Hepatocyte (in vitro differentiated cells): ENCODE measurements around the gene TCN2. TPM values are rescaled to one million over a fixed set of nuclear protein-coding genes. Genes with fewer than 3 reads are reported as not detected.

Experiments
- DNase-seq: peaks from one replicate; pipeline ENCODE4 v3.0.0-alpha.2; 2016; ENCODE audit warnings: low spot score
- H2AFZ ChIP-seq: fragments of 200-600 bp; sonication (generic); 2 replicates; pipeline ENCODE4 v1.6.0; 2016; ENCODE audit warnings: antibody characterized with exemption, mild to moderate bottlenecking
- H3K27ac ChIP-seq: fragments of 200-600 bp; sonication (generic); 2 replicates; pipeline ENCODE4 v1.5.1; 2016; ENCODE audit warnings: mild to moderate bottlenecking
- H3K27me3 ChIP-seq: fragments of 200-600 bp; sonication (generic); 2 replicates; pipeline ENCODE4 v1.6.1; 2016
- H3K36me3 ChIP-seq: fragments of 200-600 bp; sonication (generic); replicated peaks from 2 replicates; pipeline ENCODE4 v1.5.1; 2016; ENCODE audit warnings: low read depth; ENCODE audit not compliant: insufficient read depth
- H3K4me1 ChIP-seq: fragments of 200-600 bp; sonication (generic); 2 replicates; pipeline ENCODE4 v1.5.1; 2016; ENCODE audit warnings: mild to moderate bottlenecking, moderate library complexity; ENCODE audit not compliant: insufficient read depth
- H3K4me2 ChIP-seq: fragments of 200-600 bp; sonication (generic); 2 replicates; pipeline ENCODE4 v1.6.0; 2016
- H3K4me3 ChIP-seq: fragments of 200-600 bp; sonication (generic); 2 replicates; pipeline ENCODE4 v1.5.1; 2016; ENCODE audit warnings: mild to moderate bottlenecking
- H3K79me2 ChIP-seq: fragments of 200-600 bp; sonication (generic); 2 replicates; pipeline ENCODE4 v1.6.0; 2017; ENCODE audit warnings: mild to moderate bottlenecking
- H3K9me2 ChIP-seq: fragments of 200-600 bp; sonication (generic); replicated peaks from 2 replicates; pipeline ENCODE4 v1.6.0; 2017; ENCODE audit warnings: mild to moderate bottlenecking; ENCODE audit not compliant: insufficient read depth
- H3K9me3 ChIP-seq: fragments of 200-600 bp; sonication (generic); 2 replicates; pipeline ENCODE4 v1.5.1; 2016; ENCODE audit warnings: low read depth, mild to moderate bottlenecking
- H4K20me1 ChIP-seq: fragments of 200-600 bp; sonication (generic); 2 replicates; pipeline ENCODE4 v1.6.0; 2016; ENCODE audit warnings: mild to moderate bottlenecking; ENCODE audit not compliant: insufficient read depth, poor library complexity, severe bottlenecking
- EZH2 ChIP-seq: fragments of 200-600 bp; sonication (generic); IDR thresholded peaks from 2 replicates; pipeline ENCODE4 v1.6.1; 2016; ENCODE audit warnings: antibody characterized with exemption, mild to moderate bottlenecking, borderline replicate concordance
- EZH2phosphoT487 ChIP-seq: fragments of 200-600 bp; sonication (generic); IDR thresholded peaks from one replicate; pipeline ENCODE4 v1.6.1; 2018; ENCODE audit warnings: antibody characterized with exemption, mild to moderate bottlenecking, low read depth, moderate library complexity; ENCODE audit not compliant: unreplicated experiment, severe bottlenecking
- WGBS: methylation state at CpG from one replicate; pipeline ENCODE4 v1.1.6; 2016; ENCODE audit warnings: low lambda C conversion rate; ENCODE audit errors: missing lambda C conversion rate; 5-methylcytosine and 5-hydroxymethylcytosine counted together
- polyA plus RNA-seq: library from polyadenylated mRNA; unstranded; fragments of >200 nt; fragmentation: Nextera tagmentation; extraction: Ambion mirVana; gene quantifications from 2 replicates; pipeline ENCODE4 v1.2.1, GENCODE V29; 2016
- total RNA-seq: library from RNA; depleted of rRNA; stranded (reverse); fragments of >200 nt; gene quantifications from 2 replicates; pipeline ENCODE4 v1.2.3, GENCODE V29; 2014
- TF ChIP-seq, protein P1 (sequence below): fragments of 200-600 bp; sonication (generic); IDR thresholded peaks from 2 replicates; pipeline ENCODE4 v1.5.1; 2016; ENCODE audit warnings: antibody characterized with exemption, mild to moderate bottlenecking; ENCODE audit not compliant: poor library complexity

Gene TCN2
- total and polyA plus RNA-seq, 2 experiments from 2014 or later: 28.8 to 39.3 TPM

DNA sequence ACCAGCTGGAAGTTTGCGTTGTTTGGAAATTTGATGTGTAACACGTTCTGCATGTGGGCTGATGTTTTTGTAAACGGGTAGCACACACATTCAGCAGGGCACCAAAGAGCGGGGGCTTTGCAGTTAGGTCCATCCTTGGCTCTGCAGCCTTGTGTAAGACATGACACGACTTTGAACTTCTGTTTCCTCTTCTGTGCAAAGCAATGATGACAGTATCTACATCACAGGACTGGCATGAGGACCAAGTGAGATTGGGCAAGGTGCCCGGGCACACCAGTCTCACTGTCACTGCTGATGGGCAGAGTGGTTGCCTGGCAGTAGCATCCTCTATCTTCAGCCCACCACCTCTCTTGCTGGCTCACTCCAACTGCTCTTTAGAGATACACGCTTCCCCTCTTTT lies 3.3 kb downstream of the TCN2 start:
- no peak for TF ChIP-seq EZH2
- no peak for TF ChIP-seq EZH2phosphoT487
- TF ChIP-seq, protein P1, sequence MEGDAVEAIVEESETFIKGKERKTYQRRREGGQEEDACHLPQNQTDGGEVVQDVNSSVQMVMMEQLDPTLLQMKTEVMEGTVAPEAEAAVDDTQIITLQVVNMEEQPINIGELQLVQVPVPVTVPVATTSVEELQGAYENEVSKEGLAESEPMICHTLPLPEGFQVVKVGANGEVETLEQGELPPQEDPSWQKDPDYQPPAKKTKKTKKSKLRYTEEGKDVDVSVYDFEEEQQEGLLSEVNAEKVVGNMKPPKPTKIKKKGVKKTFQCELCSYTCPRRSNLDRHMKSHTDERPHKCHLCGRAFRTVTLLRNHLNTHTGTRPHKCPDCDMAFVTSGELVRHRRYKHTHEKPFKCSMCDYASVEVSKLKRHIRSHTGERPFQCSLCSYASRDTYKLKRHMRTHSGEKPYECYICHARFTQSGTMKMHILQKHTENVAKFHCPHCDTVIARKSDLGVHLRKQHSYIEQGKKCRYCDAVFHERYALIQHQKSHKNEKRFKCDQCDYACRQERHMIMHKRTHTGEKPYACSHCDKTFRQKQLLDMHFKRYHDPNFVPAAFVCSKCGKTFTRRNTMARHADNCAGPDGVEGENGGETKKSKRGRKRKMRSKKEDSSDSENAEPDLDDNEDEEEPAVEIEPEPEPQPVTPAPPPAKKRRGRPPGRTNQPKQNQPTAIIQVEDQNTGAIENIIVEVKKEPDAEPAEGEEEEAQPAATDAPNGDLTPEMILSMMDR: no peak
- DNase-seq: no peak
- WGBS: 86% methylated on average over 7 of the region's 7 CpGs
- Histone ChIP-seq H3K27ac (no peak overlapping the region), H3K36me3 (no peaks in the 10 kb centered on the region), H3K4me2 (no peak overlapping the region), H3K79me2 (peaks cover 3% of the 10 kb centered on the region), H3K4me3 (no peak overlapping the region), H3K27me3 (no peaks in the 10 kb centered on the region), H2AFZ (no peak overlapping the region), H4K20me1 (no peaks in the 10 kb centered on the region), H3K4me1 (peaks cover 39% of the 10 kb centered on the region), H3K9me3 (no peaks in the 10 kb centered on the region), H3K9me2 (no peaks in the 10 kb centered on the region)

DNA sequence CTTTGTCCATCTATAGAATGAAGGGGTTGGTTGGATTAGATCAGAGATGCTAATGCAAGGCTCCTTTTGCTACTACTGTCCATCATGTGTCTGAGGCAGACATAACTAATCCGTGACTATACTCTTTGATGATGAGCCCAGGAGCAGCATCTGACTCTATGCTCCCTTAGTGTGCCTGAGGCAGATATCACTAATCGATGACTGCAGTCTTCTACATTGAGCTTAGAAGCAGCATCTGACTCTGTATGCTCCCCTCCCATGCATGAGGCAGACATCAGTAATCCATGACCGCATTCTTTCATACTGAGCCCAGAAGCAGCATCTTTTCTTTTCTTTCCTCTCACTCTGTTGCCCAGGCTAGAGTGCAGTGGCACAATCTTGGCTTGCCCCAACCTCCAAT lies 4.2 kb downstream of the TCN2 start:
- Histone ChIP-seq H3K9me3 (no peaks in the 10 kb centered on the region), H3K36me3 (no peaks in the 10 kb centered on the region), H3K79me2 (peaks cover 3% of the 10 kb centered on the region), H3K27ac (no peak overlapping the region), H3K4me2 (no peak overlapping the region), H3K9me2 (no peaks in the 10 kb centered on the region), H3K4me3 (no peak overlapping the region), H3K27me3 (no peaks in the 10 kb centered on the region), H3K4me1 (peaks cover 34% of the 10 kb centered on the region), H2AFZ (no peak overlapping the region), H4K20me1 (no peaks in the 10 kb centered on the region)
- TF ChIP-seq, protein P1: no peak
- TF ChIP-seq EZH2: no peak
- TF ChIP-seq EZH2phosphoT487: no peak
- DNase-seq: no peak
- 97% methylated on average over 3 of the region's 3 CpGs for WGBS

DNA sequence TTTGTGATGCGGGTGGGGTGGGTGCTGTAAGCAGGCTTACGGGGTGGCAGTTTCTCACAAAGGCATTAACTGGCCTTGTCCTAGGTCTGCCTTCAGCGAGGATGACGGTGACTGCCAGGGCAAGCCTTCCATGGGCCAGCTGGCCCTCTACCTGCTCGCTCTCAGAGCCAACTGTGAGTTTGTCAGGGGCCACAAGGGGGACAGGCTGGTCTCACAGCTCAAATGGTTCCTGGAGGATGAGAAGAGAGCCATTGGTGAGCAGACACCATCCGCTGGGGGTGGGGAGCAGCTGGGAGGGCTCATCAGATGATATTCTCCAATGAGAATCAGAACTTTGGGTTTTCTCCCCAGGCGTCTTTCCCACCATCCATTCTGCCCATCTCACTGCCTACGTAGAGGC lies 5.8 kb downstream of the TCN2 start:
- peaks cover 1% of the 10 kb centered on the region for H3K79me2 ChIP-seq
- TF ChIP-seq EZH2phosphoT487: no peak
- TF ChIP-seq EZH2: no peak
- TF ChIP-seq, protein P1: no peak
- no peak overlapping the region for H3K4me3 ChIP-seq
- no peaks in the 10 kb centered on the region for H4K20me1 ChIP-seq
- no peaks in the 10 kb centered on the region for H3K9me3 ChIP-seq
- no peak overlapping the region for H2AFZ ChIP-seq
- no peak for DNase-seq
- H3K36me3 ChIP-seq: no peaks in the 10 kb centered on the region
- H3K9me2 ChIP-seq: no peaks in the 10 kb centered on the region
- peaks cover 20% of the 10 kb centered on the region for H3K4me1 ChIP-seq
- H3K4me2 ChIP-seq: no peak overlapping the region
- no peaks in the 10 kb centered on the region for H3K27me3 ChIP-seq
- no peak overlapping the region for H3K27ac ChIP-seq
- 99% methylated on average over 8 of the region's 8 CpGs for WGBS

DNA sequence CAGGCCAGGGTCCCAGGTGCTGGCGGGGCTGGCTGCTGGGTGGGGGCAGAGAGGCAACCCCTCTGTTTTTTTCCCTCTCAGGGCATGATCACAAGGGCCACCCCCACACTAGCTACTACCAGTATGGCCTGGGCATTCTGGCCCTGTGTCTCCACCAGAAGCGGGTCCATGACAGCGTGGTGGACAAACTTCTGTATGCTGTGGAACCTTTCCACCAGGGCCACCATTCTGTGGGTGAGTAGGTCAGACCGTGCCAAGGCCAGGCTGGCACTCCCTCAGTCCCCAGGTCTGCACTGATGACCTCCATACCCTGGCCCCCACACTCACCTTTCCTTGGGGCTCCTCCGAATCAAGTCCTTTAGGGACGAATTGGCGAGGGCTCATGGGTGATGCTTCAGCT lies 7.3 kb downstream of the TCN2 start:
- H3K4me1 ChIP-seq: peaks cover 6% of the 10 kb centered on the region
- H3K4me3 ChIP-seq: no peak overlapping the region
- H3K9me3 ChIP-seq: no peaks in the 10 kb centered on the region
- no peaks in the 10 kb centered on the region for H3K36me3 ChIP-seq
- DNase-seq: no peak
- 98% methylated on average over 7 of the region's 7 CpGs for WGBS
- H3K4me2 ChIP-seq: no peak overlapping the region
- no peaks in the 10 kb centered on the region for H4K20me1 ChIP-seq
- H2AFZ ChIP-seq: no peak overlapping the region
- H3K27ac ChIP-seq: no peak overlapping the region
- no peaks in the 10 kb centered on the region for H3K9me2 ChIP-seq
- no peaks in the 10 kb centered on the region for H3K27me3 ChIP-seq
- no peaks in the 10 kb centered on the region for H3K79me2 ChIP-seq
- TF ChIP-seq EZH2phosphoT487: no peak
